Kidney epithelial cell (primary cell): ENCODE measurements around the gene BRD3. TPM values are rescaled to one million over a fixed set of nuclear protein-coding genes. Genes with fewer than 3 reads are reported as not detected.

ENCODE experiments used
- DNase-seq: peaks from one replicate; pipeline ENCODE4 v3.0.0-alpha.2; 2010; ENCODE audit warnings: low read depth
- H3K27me3 ChIP-seq: 2 replicates; pipeline ENCODE4 v1.6.0; 2011; ENCODE audit warnings: low read length; ENCODE audit not compliant: control insufficient read depth, insufficient read depth
- H3K36me3 ChIP-seq: 2 replicates; pipeline ENCODE4 v1.5.1; 2011; ENCODE audit warnings: low read length; ENCODE audit not compliant: control insufficient read depth, insufficient read depth
- H3K4me3 ChIP-seq: 2 replicates; pipeline ENCODE4 v1.5.1; 2011; ENCODE audit warnings: low read depth, mild to moderate bottlenecking, control low read depth, low read length
- total RNA-seq: library from RNA; depleted of rRNA; stranded (reverse); fragments of >200 nt; gene quantifications from 2 replicates; pipeline ENCODE4 v1.2.3, GENCODE V29; 2015
- TF ChIP-seq, protein P1 (sequence below): IDR thresholded peaks from 2 replicates; pipeline ENCODE4 v1.5.1; 2011; ENCODE audit warnings: mild to moderate bottlenecking, moderate library complexity, low read length, control low read depth, inconsistent platforms; ENCODE audit not compliant: insufficient read depth, poor library complexity, severe bottlenecking

BRD3 gene
- total RNA-seq, 1 donor from 2014 or later: 23.3 TPM

DNA sequence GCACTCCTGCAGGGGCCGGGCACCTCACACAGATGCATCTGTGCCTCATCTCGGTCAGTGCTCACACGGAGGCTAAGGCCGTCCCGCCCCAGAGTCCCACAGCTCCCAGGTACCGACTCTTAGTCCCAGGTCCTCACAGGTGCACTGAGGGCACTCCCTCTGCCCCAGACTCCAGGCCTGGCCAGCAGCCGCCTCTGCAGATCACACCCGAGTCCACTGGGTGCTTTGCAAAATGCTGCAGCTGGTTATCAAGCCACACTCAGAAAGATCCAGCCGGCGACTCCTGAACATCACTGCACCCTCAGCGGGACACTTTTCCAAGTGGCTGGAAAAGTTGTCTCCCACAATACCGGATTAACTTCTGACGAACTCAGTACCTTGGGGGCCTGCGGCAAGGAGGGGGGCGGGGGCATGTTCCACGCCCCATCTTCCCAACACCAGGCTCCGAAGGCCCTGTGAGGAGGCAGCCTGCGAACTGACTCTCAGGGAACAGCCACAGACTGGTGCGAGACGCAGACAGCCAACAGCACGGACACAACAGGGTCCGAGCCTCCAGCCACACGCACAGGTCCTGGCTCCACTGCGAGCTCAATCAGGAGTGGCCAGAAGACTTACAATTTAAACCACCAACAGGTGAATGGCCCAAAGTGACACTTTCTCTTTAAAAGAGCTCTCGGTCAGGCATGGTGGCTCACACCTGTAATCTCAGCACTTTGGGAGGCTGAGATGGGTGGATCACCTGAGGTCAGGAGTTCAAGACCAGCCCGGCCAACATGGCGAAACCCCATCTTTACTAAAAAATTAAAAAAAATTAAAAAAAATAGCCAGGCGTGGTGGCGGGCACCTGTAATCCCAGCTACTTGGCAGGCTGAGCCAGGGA, 4.0 kb downstream of the BRD3 start:
- H3K4me3 ChIP-seq: no peak overlapping the region
- TF ChIP-seq, protein P1, sequence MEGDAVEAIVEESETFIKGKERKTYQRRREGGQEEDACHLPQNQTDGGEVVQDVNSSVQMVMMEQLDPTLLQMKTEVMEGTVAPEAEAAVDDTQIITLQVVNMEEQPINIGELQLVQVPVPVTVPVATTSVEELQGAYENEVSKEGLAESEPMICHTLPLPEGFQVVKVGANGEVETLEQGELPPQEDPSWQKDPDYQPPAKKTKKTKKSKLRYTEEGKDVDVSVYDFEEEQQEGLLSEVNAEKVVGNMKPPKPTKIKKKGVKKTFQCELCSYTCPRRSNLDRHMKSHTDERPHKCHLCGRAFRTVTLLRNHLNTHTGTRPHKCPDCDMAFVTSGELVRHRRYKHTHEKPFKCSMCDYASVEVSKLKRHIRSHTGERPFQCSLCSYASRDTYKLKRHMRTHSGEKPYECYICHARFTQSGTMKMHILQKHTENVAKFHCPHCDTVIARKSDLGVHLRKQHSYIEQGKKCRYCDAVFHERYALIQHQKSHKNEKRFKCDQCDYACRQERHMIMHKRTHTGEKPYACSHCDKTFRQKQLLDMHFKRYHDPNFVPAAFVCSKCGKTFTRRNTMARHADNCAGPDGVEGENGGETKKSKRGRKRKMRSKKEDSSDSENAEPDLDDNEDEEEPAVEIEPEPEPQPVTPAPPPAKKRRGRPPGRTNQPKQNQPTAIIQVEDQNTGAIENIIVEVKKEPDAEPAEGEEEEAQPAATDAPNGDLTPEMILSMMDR: no peak
- H3K27me3 ChIP-seq: no peaks in the 10 kb centered on the region
- H3K36me3 ChIP-seq: peaks cover 1% of the 10 kb centered on the region
- DNase-seq: no peak

DNA sequence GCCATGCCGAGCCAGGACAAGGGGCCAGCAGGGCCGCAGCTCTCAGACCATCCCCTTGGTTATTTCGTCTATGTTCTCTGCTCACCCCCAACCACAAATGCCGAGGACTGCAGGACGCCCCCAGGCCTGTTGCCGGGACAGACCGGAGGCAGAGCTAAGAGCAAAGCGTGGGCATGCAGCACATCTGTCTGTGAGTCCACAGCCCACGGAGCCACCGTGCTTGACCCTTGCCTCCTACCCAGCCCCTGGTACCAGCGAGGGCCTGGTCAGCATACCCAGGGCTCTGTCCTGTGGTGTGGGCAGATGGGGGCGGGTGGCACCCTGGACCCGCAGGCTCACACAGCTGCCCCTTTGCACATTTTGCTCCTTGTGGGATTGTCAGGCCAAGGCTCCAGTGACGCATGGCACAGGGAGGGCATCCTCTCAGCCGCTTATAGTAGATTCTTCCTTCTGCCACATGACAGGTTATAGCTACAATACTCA, 4.7 kb downstream of the BRD3 start:
- H3K4me3 ChIP-seq: no peak overlapping the region
- TF ChIP-seq, protein P1: no peak
- H3K27me3 ChIP-seq: no peaks in the 10 kb centered on the region
- peaks cover 1% of the 10 kb centered on the region for H3K36me3 ChIP-seq
- no peak for DNase-seq

DNA sequence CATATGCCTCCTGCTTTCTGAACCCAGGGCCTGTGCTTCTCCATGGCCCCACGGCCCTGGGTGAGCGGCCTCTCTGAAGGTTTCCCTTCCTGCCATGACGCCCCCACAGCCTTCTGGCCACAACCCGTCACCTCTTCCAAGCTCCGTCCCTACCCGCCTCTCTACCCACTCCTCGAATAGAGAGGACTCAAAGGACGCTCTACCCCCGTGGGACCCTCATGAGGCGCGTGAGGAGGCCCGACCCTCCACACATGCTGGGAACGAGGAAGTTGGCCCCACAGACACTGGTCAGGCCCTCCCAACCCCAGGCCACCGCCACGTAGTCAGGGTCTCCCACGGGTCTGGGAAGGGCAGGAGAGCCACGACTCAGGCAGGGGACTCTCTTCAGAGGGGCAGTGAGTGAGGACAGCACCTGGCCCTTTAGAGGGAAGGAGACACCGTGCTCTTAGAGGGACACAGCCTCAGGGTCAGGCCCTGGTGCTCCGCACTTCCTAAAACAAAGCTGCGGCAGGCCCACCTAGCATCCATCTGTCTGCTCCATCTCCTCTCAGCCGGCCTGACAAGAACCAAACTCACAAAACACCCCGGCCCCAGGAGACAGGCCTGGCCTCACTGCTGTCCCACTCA, 5.3 kb downstream of the BRD3 start:
- DNase-seq: no peak
- TF ChIP-seq, protein P1: no peak
- Histone ChIP-seq H3K4me3 (no peak overlapping the region), H3K27me3 (no peaks in the 10 kb centered on the region), H3K36me3 (peaks cover 1% of the 10 kb centered on the region)

DNA sequence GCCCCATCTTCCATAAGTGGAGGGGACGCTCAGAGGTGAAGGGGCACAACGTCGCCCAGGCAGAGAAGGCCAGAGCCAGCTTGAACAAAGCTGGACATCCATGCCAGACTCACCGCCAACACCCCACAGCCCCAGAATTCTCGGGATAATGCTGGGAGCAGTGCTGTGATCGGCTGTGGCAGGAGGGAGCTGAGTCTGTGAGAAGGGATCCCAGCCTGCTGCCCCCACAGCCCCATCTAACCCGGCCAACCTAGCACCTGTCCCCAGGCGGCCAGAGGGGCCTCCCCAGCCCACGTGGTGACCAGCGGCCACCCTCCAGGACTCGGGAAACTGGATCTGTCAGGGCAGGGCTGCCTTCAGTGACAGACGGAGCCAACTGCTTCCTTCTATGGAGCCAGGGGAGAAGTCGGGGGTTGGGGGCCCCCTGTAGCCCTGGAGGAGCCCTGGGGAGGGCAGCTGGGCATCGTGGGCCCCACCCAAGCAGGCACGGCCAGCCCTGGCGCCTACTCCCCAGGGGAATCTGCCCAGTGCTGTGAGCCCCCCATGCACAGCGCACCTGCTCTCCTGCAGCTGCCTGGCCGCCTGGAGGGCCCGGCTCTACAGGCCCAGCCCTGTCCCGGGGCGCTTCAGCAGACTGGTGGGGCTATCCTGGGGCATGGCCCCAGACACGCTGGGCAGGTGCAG, 6.0 kb downstream of the BRD3 start:
- H3K4me3 ChIP-seq: no peak overlapping the region
- TF ChIP-seq, protein P1: no peak
- no peaks in the 10 kb centered on the region for H3K27me3 ChIP-seq
- peaks cover 1% of the 10 kb centered on the region for H3K36me3 ChIP-seq
- DNase-seq: no peak

DNA sequence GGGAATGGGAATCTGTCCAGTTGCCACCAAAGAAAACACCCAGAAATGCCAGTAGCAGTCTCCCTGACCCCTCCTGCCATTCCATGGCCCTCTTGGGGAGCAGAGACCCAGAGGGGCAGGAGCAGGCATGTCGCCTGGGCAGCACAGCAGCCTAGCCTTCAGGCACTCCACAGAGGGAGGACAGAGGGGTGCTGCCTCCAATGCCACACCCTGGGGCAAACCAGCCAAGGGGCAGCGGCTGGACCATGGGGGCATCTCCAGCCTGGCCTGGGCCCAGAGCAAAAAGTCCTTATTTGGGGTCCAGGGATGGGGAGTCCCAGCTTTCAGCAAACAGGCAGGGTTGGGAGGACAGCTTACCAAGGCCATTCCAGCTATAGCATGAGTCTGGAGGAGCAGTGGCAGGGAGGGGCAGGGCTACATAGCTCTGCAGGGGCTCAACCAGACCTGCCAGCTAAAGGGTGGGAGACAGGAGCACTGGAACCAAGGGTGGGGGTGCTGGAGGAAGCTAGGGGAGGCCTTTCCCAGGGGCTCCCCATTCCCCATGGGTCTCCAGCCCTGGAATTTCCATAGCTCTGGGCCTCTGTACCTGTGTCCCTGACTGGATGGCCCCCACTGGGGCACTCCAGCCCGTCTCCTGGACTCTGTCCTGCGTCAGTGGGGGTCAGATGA, 6.7 kb downstream of the BRD3 start:
- TF ChIP-seq, protein P1: no peak
- Histone ChIP-seq H3K4me3 (no peak overlapping the region), H3K36me3 (peaks cover 1% of the 10 kb centered on the region), H3K27me3 (no peaks in the 10 kb centered on the region)
- DNase-seq: no peak
